ENCODE measurements around the gene BCORL1.

Gene BCORL1

DNA sequence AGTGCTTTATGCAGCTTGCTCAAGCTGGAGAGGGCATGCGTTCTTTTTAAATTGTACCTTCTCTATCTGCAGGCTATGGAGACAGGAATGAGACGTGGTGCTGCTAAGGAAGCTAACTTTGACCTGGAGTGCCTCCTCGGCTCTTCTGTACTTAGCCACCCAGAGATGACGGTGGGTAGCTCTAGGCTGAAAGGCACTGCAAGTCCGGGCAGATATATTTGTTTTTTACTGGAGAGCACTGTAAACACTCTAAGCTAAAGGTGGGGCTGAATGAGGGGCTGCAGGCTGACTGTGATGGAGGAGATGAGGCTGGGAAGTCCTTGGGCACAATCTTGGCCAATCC is 115.7 kb downstream of the BCORL1 start:
- no peak for DNase-seq

DNA sequence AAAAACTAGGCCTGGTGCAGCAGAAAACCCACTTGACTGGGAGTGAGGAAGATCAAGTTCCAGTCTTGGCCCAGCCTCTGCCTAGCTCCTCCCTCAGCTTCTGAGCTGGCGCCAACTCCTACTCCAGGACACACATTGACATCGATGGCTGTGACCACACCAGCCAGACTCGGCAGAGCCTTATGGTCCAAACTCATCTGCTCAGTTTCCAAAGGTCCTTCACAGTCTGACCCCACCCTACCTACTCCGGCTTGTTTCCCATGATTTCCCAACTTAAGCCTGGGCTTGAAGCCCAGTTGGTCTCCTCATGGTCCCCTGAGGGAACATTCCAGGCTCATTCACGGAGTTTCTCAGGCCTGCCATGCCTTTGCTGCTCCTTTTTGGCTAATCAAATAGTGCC is 117.7 kb downstream of the BCORL1 start:
- DNase-seq = no peak

DNA sequence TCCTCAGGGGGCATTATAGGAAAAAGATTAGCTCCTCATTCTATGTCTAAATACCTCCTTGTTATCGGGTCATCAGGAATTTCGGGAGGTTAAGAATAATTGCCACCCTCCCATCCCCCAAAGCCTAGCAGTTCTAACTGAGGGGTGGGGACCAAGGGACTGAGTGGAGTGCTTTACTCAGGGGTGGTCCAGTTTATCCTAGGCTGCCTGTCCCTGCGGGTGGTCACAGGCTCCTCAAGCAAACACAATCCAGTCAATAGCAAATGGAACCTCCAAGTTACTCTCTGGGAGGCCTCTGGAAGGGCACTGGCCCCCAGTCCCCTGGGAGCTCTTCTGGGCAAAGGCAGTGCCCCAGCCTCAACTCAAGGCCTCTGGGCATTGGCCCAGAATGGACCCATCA is 121.2 kb downstream of the BCORL1 start:
- DNase-seq = no peak

DNA sequence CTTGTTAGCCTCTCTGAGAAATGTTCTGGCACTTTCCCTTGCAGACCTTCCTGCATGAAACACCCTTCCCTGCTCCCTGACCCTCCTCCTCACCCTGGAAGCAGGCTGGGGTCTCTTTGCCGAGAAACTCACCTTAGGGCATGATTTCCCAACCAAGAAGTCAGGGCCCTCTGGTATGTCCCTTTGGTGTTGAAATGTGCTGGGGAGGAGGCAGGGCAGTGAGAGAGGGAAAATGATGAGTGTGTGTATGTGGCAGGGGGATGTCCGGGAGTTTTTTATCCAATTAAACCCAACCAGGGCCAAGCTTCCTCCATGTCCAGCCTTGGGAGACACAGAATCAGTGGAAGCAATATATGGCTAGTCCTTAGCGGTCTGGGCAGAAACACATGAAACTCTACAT is 122.8 kb downstream of the BCORL1 start:
- no peak for DNase-seq

DNA sequence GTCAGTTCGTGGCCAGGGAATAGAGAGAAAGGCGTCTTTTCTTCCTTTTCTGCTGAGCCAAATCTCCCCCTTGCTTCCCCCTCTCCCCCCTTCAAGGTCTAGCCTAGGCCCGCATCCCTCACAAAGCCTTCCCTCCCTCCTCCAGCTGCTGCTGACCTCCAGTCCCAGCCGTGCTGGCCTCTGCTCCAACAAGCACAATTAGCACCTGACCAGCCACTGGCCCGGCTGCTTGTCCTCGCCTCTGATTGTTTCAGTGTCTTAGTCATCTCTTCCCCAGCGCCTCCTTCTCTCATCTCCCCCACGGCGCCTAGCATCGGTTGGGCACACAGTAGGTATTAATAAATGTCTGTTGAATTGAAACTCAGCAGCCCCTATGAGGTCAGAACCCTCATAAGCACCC is 123.6 kb downstream of the BCORL1 start:
- DNase-seq = no peak
